ENCODE results near the gene SNRNP70. TPM values are rescaled to one million over a fixed set of nuclear protein-coding genes. Genes with fewer than 3 reads are reported as not detected.
"Not testable (repeated sequence)": the region's sequence is repeated elsewhere in the genome, so short reads cannot be mapped to it uniquely, and the experiment has no call there.

Gene SNRNP70
- polyA plus RNA-seq, 3 donors from 2014 or later: 42.6 to 84.4 (median 48.8) TPM

DNA sequence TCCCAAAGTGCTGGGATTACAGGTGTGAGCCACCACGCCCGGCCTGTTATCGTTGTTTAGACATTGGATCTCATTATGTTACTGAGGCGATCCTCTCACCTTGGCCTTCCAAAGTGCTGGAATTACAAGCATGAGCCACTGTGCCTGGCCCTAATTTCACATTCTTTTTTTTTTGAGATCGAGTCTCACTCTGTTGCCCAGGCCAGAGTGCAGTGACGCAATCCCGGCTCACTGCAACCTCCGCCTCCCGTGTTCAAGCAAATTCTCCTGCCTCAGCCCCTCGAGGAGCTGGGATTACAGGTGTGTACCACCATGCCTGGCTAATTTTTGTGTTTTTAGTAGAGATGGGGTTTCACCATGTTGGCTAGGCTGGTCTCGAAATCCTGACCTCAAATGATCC, 38.0 kb downstream of the SNRNP70 start:
- not testable (repeated sequence) for H3K4me3 Mint-ChIP-seq, H3K9me3 Mint-ChIP-seq, H3K36me3 Mint-ChIP-seq, H3K27ac Mint-ChIP-seq, DNase-seq
- peaks cover 16 to 17% of the 10 kb centered on the region in 2 donors for H3K4me1 Mint-ChIP-seq
- H3K27me3 Mint-ChIP-seq (ENCODE audit: low read depth in 3 of 3): peaks cover 0 to 14% (median 2%) of the 10 kb centered on the region in 3 donors

GRCh38 chr19:49125025-49125731, 39.9 kb downstream of the SNRNP70 start:
- Mint-ChIP-seq H3K4me3 (no peak overlapping the region), H3K27ac (no peak overlapping the region)
- no peak for DNase-seq

GRCh38 chr19:49126575-49126974, 41.3 kb downstream of the SNRNP70 start:
- H3K4me3 Mint-ChIP-seq: peak overlapping the region in 2 of 5 donors; percentile 21 to 24
- peaks cover 0 to 9% (median 0%) of the 10 kb centered on the region in 3 donors for H3K27me3 Mint-ChIP-seq (ENCODE audit: low read depth in 3 of 3)
- no peak overlapping the region for H3K27ac Mint-ChIP-seq
- peaks cover 0 to 3% (median 0%) of the 10 kb centered on the region in 3 donors for H3K36me3 Mint-ChIP-seq
- H3K4me1 Mint-ChIP-seq: peaks cover 13 to 15% of the 10 kb centered on the region in 2 donors
- no peaks in the 10 kb centered on the region for H3K9me3 Mint-ChIP-seq
- no peak for DNase-seq

More at GRCh38 chr19:49125025-49125731, 39.9 kb downstream of the SNRNP70 start:
- Mint-ChIP-seq H3K36me3 (peaks cover 0 to 3% (median 0%) of the 10 kb centered on the region in 3 donors), H3K9me3 (no peaks in the 10 kb centered on the region), H3K27me3 (ENCODE audit: low read depth in 3 of 3) (peaks cover 0 to 9% (median 2%) of the 10 kb centered on the region in 3 donors), H3K4me1 (peaks cover 20 to 23% of the 10 kb centered on the region in 2 donors)

DNA sequence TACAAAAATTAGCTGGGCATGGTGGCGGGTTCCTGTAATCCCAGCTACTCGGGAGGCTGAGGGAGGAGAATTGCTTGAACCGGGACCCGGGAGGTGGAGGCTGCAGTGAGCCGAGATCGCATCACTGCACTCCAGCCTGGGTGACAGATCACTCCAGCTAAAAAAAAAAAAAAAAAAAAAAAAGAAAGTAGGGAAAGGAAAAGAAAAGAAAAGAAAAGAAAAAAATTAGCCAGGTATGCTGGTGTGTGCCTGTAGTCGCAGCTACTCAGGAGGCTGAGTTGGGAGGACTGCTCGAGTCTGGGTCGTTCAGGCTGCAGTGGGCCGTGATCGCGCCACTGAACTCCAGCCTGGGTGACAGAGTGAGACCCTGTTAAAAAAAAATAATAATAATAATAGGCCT, 42.0 kb downstream of the SNRNP70 start:
- not testable (repeated sequence) for DNase-seq; H3K27me3 Mint-ChIP-seq (ENCODE audit: low read depth in 3 of 3); H3K9me3 Mint-ChIP-seq; H3K27ac Mint-ChIP-seq; H3K36me3 Mint-ChIP-seq
- H3K4me1 Mint-ChIP-seq: peaks cover 13 to 15% of the 10 kb centered on the region in 2 donors
- peak overlapping the region in 1 of 5 donors; percentile 27 for H3K4me3 Mint-ChIP-seq

DNA sequence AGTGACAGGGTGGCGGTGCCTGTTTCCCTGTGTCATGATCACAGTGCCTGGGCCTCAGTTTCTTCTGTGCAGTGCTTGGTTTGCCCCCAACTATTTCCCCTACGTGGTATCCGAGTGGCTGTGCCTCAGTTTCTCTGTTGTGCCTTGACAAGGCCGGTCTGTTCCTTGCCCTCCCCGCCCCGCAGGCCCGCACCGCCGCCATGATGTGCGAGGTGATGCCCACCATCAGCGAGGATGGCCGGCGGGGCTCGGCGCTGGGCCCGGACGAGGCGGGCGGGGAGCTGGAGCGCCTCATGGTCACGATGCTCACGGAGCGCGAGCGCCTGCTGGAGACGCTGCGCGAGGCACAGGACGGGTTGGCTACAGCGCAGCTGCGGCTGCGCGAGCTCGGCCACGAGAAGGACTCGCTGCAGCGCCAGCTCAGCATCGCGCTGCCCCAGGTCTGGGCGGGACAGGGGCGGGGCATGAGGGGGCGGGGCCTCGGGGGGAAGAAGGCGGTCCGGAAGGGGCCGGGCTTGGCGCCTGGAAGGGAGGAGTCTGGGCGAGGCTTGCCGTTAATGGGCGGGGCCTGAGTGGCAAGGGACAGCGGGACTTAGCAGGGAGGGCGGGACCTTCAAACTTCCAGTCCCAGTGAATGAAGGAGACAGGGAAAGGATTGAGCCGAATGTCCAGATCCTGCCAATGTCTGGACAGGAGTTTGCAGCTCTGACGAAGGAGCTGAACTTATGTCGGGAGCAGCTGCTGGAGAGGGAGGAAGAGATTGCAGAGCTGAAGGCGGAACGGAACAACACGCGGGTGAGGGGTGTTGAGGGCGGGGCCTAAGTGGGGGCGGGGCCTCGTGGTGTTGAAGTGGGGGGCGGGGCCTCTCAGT, 42.7 kb downstream of the SNRNP70 start:
- Mint-ChIP-seq H3K27me3 (ENCODE audit: low read depth in 3 of 3) (peaks cover 0 to 9% (median 0%) of the 10 kb centered on the region in 3 donors), H3K4me1 (peaks cover 13 to 15% of the 10 kb centered on the region in 2 donors), H3K4me3 (peak overlapping the region; percentile 85 to 93 (median 88)), H3K9me3 (no peaks in the 10 kb centered on the region), H3K27ac (peak overlapping the region in 5 of 6 donors; percentile 60 to 91 (median 80)), H3K36me3 (no peaks in the 10 kb centered on the region)
- peak; percentile 95 to 96 (median 96) for DNase-seq

DNA sequence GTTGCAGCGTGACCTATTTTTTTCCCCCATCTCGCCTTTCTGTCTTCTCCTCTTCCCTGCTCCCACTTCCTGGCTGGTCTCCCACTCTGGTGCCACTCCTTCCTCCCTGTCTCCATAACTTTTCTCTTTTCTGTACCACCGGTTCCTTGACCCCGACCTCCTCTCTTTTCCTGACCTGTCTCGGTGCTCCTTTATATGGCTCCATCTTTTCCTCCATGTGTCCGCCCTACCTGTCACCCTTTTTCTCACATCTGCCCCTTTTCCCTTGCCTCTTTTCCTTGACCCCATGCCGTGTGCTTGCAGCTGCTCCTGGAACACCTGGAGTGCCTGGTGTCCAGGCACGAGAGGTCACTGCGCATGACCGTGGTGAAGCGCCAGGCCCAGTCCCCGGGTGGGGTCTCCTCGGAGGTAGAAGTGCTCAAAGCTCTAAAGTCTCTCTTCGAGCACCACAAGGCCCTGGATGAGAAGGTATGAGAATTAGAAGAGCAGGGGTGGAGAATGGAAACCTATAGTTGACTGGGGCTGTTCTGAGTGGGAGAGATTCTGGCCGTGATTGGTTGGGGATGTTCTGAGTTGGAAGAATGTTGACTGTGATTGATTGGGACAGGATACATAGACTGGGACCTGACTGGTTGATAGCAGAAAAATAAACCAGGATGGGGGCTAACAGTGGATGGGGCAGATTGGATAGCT, 43.4 kb downstream of the SNRNP70 start:
- Mint-ChIP-seq H3K4me1 (peaks cover 17 to 20% of the 10 kb centered on the region in 2 donors), H3K9me3 (no peaks in the 10 kb centered on the region), H3K27me3 (ENCODE audit: low read depth in 3 of 3) (peaks cover 0 to 6% (median 2%) of the 10 kb centered on the region in 3 donors), H3K27ac (peak overlapping the region in 3 of 6 donors; percentile 47 to 65 (median 63)), H3K4me3 (peak overlapping the region; percentile 85 to 93 (median 88)), H3K36me3 (no peaks in the 10 kb centered on the region)
- DNase-seq: no peak

DNA sequence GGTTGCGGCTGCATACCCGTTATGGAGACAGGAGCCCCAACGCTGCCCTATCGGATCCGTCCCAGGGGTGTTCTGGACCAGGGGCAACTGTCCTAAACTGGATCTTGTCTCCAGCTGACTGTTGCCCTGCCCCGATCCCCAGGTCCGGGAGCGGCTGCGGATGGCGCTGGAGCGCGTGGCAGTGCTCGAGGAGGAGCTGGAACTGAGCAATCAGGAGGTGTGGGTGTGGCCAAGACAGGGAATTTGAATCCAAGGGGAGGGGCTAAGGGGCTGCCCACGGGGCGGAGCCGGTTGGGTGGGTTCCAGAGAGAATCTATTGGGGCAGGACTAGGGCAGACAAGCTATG, 44.0 kb downstream of the SNRNP70 start:
- Mint-ChIP-seq H3K27ac (no peak overlapping the region), H3K36me3 (no peaks in the 10 kb centered on the region)

GRCh38 chr19:49130325-49130724, 45.1 kb downstream of the SNRNP70 start:
- peaks cover 2 to 4% (median 3%) of the 10 kb centered on the region in 3 donors for H3K27me3 Mint-ChIP-seq (ENCODE audit: low read depth in 3 of 3)

More for the DNA sequence above, 44.0 kb downstream of the SNRNP70 start:
- H3K4me3 Mint-ChIP-seq: peak overlapping the region; percentile 10 to 93 (median 85)
- H3K9me3 Mint-ChIP-seq: no peaks in the 10 kb centered on the region
- H3K4me1 Mint-ChIP-seq: peaks cover 22% of the 10 kb centered on the region in 2 donors
- DNase-seq: no peak
- H3K27me3 Mint-ChIP-seq (ENCODE audit: low read depth in 3 of 3): peaks cover 2 to 6% (median 2%) of the 10 kb centered on the region in 3 donors

DNA sequence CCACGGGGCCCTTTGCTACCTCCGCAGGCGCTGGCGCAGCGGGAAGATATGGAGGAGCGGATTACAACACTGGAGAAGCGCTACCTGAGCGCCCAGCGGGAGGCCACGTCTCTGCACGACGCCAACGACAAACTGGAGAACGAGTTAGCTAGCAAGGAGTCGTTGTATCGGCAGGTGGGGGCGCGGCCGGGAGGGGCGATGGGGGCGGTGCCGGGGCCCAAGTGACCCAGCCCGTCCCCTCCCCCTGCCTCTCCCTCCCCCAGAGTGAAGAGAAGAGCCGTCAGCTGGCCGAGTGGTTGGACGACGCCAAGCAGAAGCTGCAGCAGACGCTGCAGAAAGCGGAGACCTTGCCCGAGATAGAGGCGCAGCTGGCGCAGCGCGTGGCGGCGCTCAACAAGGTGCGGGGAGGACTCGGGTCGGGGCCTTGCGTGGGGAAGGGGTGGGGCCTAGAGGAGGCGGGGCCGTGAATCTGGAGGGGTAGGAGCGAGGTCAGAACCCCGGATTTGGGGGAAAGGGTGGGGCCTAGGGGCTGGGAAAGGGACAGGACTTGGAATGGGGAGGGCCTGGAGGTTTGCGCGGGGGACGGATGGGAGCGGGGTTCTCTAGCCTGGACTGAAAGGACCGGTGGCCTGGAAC, 47.8 kb downstream of the SNRNP70 start:
- peaks cover 2 to 3% (median 3%) of the 10 kb centered on the region in 3 donors for H3K27me3 Mint-ChIP-seq (ENCODE audit: low read depth in 3 of 3)

More at GRCh38 chr19:49130325-49130724, 45.1 kb downstream of the SNRNP70 start:
- no peaks in the 10 kb centered on the region for H3K9me3 Mint-ChIP-seq
- peaks cover 22 to 25% of the 10 kb centered on the region in 2 donors for H3K4me1 Mint-ChIP-seq
- H3K27ac Mint-ChIP-seq: no peak overlapping the region
- H3K36me3 Mint-ChIP-seq: no peaks in the 10 kb centered on the region
- no peak overlapping the region for H3K4me3 Mint-ChIP-seq
- DNase-seq: no peak

GRCh38 chr19:49133621-49134454, 48.6 kb downstream of the SNRNP70 start:
- Mint-ChIP-seq H3K27ac (no peak overlapping the region), H3K4me3 (peak overlapping the region; percentile 18 to 86 (median 75)), H3K9me3 (no peaks in the 10 kb centered on the region), H3K4me1 (peaks cover 11 to 15% of the 10 kb centered on the region in 2 donors), H3K36me3 (peaks cover 0 to 4% (median 4%) of the 10 kb centered on the region in 3 donors), H3K27me3 (ENCODE audit: low read depth in 3 of 3) (peaks cover 0 to 3% (median 2%) of the 10 kb centered on the region in 3 donors)
- peak in 2 of 3 donors; percentile 26 to 49 for DNase-seq

More for the DNA sequence above, 47.8 kb downstream of the SNRNP70 start:
- Mint-ChIP-seq H3K4me3 (peak overlapping the region in 4 of 5 donors; percentile 64 to 86 (median 76)), H3K36me3 (peaks cover 0 to 4% (median 4%) of the 10 kb centered on the region in 3 donors), H3K27ac (no peak overlapping the region), H3K4me1 (peaks cover 19 to 22% of the 10 kb centered on the region in 2 donors), H3K9me3 (no peaks in the 10 kb centered on the region)
- DNase-seq: no peak

GRCh38 chr19:49135686-49136085, 50.4 kb downstream of the SNRNP70 start:
- Mint-ChIP-seq H3K36me3 (peaks cover 0 to 4% (median 4%) of the 10 kb centered on the region in 3 donors), H3K27ac (no peak overlapping the region), H3K27me3 (ENCODE audit: low read depth in 3 of 3) (peaks cover 0 to 3% (median 2%) of the 10 kb centered on the region in 3 donors), H3K9me3 (no peaks in the 10 kb centered on the region), H3K4me1 (peaks cover 7 to 13% of the 10 kb centered on the region in 2 donors), H3K4me3 (no peak overlapping the region)
- no peak for DNase-seq

- Mint-ChIP-seq H3K4me3 (no peak overlapping the region), H3K9me3 (no peaks in the 10 kb centered on the region), H3K27ac (peak overlapping the region in 1 of 6 donors; percentile 30), H3K4me1 (peaks cover 7 to 15% of the 10 kb centered on the region in 2 donors), H3K27me3 (ENCODE audit: low read depth in 3 of 3) (peaks cover 0 to 5% (median 2%) of the 10 kb centered on the region in 3 donors), H3K36me3 (peaks cover 0 to 8% (median 4%) of the 10 kb centered on the region in 3 donors)
- no peak for DNase-seq
Measured at GRCh38 chr19:49136771-49137171, 51.5 kb downstream of the SNRNP70 start.

Measured in immature natural killer cell (primary cell).